Activated CD4-positive, alpha-beta memory T cell treated with anti-CD3 and anti-CD28 coated beads, Interleukin-2, amount 10 ng/mL, durations not matched to agents 7 days and 5 days (primary cell): Measurements from ENCODE around the gene HCK. TPM values are rescaled to one million over a fixed set of nuclear protein-coding genes. Genes with fewer than 3 reads are reported as not detected.
A peak's percentile ranks its signal among the peaks of the same experiment; 100 is the strongest.
"Not testable (repeated sequence)": the region's sequence is repeated elsewhere in the genome, so short reads cannot be mapped to it uniquely, and the experiment has no call there.

Source experiments
- CTCF ChIA-PET: fragments of 350-600 bp; sonication (Branson Sonifier 250); formaldehyde crosslinking; loops from one replicate; lab custom pipeline; 2021; ENCODE audit warnings: antibody characterized with exemption, inconsistent platforms; lab: Charles Lee
- POLR2A ChIA-PET: fragments of 350-600 bp; sonication (Branson Sonifier 250); formaldehyde crosslinking; loops from one replicate; lab custom pipeline; 2021; ENCODE audit warnings: antibody characterized with exemption; lab: Charles Lee
- DNase-seq: peaks from one replicate; pipeline ENCODE4 v3.0.0-alpha.2; 2020
- H3K27ac Mint-ChIP-seq: one replicate; pipeline ENCODE4 v1.8.0; 2021; ENCODE audit warnings: mild to moderate bottlenecking, mixed read lengths
- H3K27me3 Mint-ChIP-seq: one replicate; pipeline ENCODE4 v1.8.0; 2021; ENCODE audit warnings: mixed read lengths
- H3K36me3 Mint-ChIP-seq: one replicate; pipeline ENCODE4 v1.8.0; 2021; ENCODE audit warnings: low read depth, mixed read lengths
- H3K4me1 Mint-ChIP-seq: one replicate; pipeline ENCODE4 v1.8.0; 2021; ENCODE audit warnings: mixed read lengths
- H3K4me3 Mint-ChIP-seq: one replicate; pipeline ENCODE4 v1.8.0; 2021; ENCODE audit warnings: mild to moderate bottlenecking, mixed read lengths
- H3K9me3 Mint-ChIP-seq: one replicate; pipeline ENCODE4 v1.8.0; 2021; ENCODE audit warnings: mixed read lengths
- total RNA-seq, 2 experiments: library from RNA; stranded (reverse); gene quantifications; one replicate each; pipeline ENCODE4 v1.2.3, GENCODE V29; 2021

HCK gene
- total RNA-seq, 2 experiments from 2014 or later, result 0.10 to 0.35 TPM

DNA sequence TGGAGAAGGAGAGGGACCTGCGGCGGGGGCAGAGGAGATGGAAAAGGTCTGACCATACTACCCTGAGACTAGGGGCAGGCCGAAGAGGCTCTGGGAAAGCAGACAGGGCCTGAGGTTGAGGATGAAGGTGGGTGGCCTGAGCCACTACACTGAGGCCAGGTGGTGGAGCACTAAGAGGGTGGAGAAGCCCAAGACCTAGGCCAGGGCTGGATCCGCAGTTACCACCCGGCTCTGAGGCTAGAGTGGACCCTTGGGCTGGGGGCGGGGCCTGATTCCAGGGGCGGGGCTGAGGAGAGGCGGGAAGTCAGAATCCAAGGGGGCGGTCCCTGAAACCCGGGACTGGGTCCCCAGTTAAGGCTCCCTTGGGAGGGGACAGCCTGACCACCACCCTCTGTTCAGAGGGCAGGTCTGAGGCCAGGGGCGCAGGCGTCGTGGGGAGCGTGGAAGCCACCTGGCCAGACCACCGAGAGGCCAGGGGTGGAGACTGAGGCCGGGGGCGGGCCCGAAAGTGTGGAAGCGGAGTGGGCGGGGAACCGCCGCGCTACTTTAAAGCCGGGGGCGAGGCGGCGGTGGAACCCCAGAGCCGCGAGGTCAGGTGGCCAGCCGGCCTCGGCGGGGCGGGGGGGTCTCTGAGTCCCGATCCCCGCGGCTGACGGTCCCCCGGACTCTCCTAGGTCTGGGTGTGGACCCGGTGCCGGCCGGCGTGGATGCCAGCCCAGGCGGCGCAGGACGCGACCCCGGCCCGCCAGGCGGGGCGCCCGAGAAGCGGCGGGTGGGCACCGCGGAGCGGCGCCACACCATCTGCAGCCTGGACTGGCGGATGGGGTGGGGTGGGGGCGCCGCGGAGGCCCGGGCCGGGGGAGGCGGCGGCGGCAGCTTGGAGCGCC is 33.5 kb upstream of the HCK start:
- H3K4me1 Mint-ChIP-seq, result peaks cover 23% of the 10 kb centered on the region
- DNase-seq, result peak; percentile 50
- H3K36me3 Mint-ChIP-seq, result no peaks in the 10 kb centered on the region
- POLR2A ChIA-PET, result no interaction called here
- no peaks in the 10 kb centered on the region for H3K9me3 Mint-ChIP-seq
- CTCF ChIA-PET, result interaction anchor here (1.4 to 2.8 kb wide), 3 partner anchors 13 to 66 kb away, joined by 3 to 24 read pairs (median 5); partner anchors contain the start of gene PDRG1
- peak overlapping the region; percentile 68 for H3K4me3 Mint-ChIP-seq
- peaks cover 70% of the 10 kb centered on the region for H3K27me3 Mint-ChIP-seq
- H3K27ac Mint-ChIP-seq, result no peak overlapping the region

DNA sequence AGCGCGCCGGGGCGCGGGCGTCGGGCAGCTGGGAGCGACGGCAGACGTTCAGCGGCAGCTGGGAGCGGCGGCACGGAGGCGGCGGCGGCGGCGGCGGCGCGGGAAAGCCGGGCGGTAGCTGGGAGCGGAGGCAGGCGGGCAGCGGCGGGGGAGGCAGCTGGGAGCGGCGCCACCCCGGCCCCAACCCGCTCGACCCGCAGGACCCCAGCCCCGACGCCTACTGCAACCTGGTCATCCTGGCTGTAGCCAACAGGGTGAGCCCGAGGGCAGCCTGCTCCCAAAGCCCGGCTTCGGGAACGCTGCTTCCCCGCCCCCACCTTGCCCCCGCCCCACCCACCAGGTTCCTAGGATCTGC is 32.9 kb upstream of the HCK start:
- ChIA-PET CTCF (interaction anchor here (1.6 to 2.8 kb wide), 2 partner anchors 12 to 173 kb away, joined by 3 to 24 read pairs; no protein-coding TSS in a partner anchor), POLR2A (no interaction called here)
- no peaks in the 10 kb centered on the region for H3K9me3 Mint-ChIP-seq
- DNase-seq, result no peak
- H3K36me3 Mint-ChIP-seq, result no peaks in the 10 kb centered on the region
- H3K27ac Mint-ChIP-seq, result no peak overlapping the region
- H3K27me3 Mint-ChIP-seq, result peaks cover 74% of the 10 kb centered on the region
- H3K4me3 Mint-ChIP-seq, result peak overlapping the region; percentile 66
- peaks cover 23% of the 10 kb centered on the region for H3K4me1 Mint-ChIP-seq

DNA sequence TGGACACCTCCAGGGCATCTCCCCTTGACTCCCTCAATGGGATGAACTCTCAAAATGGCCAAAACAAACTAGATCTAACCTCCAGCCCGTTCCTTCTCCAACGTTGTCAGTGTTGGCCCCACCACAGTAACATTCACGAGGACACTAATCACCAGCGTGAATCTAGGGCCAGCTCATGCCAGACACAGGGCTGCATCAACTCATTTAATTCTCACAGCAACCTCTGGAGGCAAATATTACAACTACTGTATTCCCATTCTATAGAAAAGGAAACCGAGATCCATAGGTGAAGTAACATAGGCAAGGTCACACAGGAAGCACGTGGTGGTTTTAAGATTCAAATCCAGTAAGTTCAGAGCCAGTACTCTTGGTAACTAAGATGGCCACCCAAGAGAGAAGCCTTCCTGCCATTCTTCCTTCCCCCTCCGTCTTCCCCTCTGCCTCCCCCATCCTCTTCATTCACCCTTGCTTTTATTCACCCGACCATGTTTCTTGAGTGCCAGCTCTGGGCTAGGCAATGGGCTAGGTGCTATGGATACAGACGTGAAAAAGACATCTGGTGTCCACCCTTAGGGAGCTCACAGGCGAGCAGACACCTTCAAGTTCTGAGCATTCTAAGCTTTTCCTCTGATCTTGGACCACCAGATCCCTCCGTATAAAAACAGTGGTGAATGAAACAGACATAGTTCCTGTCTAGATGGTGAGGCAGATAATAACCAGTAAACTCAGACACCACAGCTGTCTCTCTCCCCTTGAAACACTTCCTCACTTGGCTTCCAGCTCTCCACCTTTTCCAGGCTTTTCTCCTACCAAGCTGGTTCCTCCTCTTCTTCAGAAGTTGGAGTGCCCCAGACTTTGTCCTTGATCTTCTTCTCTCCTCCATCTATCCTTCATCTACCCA is 32.2 kb upstream of the HCK start:
- H3K36me3 Mint-ChIP-seq, result no peaks in the 10 kb centered on the region
- peaks cover 72% of the 10 kb centered on the region for H3K27me3 Mint-ChIP-seq
- POLR2A ChIA-PET, result no interaction called here
- H3K4me3 Mint-ChIP-seq, result peak overlapping the region; percentile 66
- CTCF ChIA-PET, result interaction anchor here (1.2 to 2.8 kb wide), 5 partner anchors 12 to 173 kb away, joined by 3 to 24 read pairs (median 3); partner anchors contain the start of gene PDRG1
- peaks cover 23% of the 10 kb centered on the region for H3K4me1 Mint-ChIP-seq
- H3K27ac Mint-ChIP-seq, result no peak overlapping the region
- DNase-seq, result no peak
- no peaks in the 10 kb centered on the region for H3K9me3 Mint-ChIP-seq

DNA sequence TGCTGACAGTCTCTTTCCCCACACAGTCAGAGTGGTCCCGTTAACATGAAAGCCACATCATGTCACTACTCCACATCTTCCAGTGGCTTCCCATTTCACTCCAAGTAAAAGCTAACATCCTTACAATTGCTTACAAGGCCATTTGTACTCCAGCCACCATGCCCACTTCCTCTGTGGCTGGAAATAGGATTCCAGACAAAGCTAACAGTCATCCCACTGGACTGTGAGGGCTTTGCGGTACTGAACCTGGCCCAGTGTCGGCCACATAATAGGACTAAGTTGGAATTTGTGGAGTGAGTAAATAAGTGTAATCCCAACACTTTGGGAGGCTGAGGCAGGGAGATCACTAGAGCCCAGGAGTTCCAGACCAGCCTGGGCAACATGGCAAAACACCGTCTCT is 31.0 kb upstream of the HCK start:
- peaks cover 23% of the 10 kb centered on the region for H3K4me1 Mint-ChIP-seq
- no peak for DNase-seq
- H3K36me3 Mint-ChIP-seq, result no peaks in the 10 kb centered on the region
- ChIA-PET CTCF (interaction anchor here (1.4 to 2.8 kb wide), 2 partner anchors 10 to 14 kb away, joined by 3 to 24 read pairs; no protein-coding TSS in a partner anchor), POLR2A (no interaction called here)
- H3K27ac Mint-ChIP-seq, result no peak overlapping the region
- no peak overlapping the region for H3K4me3 Mint-ChIP-seq
- no peaks in the 10 kb centered on the region for H3K9me3 Mint-ChIP-seq
- H3K27me3 Mint-ChIP-seq, result peaks cover 65% of the 10 kb centered on the region

DNA sequence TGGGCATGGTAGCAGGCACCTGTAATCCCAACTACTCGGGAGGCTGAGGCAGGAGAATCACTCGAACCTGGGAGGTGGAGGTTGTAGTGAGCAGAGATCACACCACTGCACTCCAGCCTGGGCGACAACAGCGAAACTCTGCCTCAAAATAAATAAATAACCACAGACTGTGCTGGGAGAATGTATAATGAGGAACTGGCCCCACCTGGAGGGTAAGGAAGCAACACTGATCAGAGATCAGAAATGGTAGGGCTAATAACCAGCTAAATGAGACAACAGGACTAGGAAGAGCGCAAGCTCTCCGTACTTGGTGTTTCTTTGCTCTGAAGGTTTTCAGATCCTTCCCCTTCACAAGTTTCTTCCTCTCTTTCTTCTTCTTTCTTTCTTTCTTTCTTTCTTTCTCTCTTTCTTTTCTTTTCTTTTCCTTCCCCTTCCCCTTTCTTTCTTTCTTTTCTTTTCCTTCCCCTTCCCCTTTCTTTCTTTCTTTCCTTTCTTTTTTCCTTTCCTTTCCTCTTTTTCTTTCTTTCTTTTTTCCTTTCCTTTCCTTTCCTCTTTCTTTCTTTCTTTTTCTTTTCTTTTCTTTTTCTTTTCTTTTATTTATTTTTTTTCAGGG is 27.3 kb upstream of the HCK start:
- no peak overlapping the region for H3K4me3 Mint-ChIP-seq
- H3K27me3 Mint-ChIP-seq, result peaks cover 48% of the 10 kb centered on the region
- peaks cover 8% of the 10 kb centered on the region for H3K4me1 Mint-ChIP-seq
- H3K9me3 Mint-ChIP-seq, result no peaks in the 10 kb centered on the region
- no peak for DNase-seq
- ChIA-PET CTCF (no interaction called here), POLR2A (no interaction called here)
- no peak overlapping the region for H3K27ac Mint-ChIP-seq
- no peaks in the 10 kb centered on the region for H3K36me3 Mint-ChIP-seq

DNA sequence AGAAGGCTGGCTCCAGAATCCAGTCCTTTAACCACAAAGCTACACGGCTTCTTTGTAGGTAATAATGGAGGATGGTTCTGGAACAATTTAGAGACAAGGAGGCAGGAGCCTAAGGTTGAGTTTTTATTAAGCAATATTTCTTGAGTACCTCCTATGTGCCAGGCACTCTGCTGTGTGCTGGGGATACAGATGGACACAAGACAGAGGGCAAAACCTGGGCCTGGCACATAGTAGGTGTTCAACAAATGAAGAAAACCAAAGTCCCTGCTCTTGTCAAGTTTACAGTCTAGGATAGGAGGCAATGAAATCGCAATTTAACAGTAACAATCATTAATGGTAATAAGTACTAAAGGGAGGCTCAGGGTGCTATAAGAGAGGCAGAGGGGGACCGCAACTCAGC is 24.4 kb upstream of the HCK start:
- DNase-seq, result no peak
- Mint-ChIP-seq H3K27me3 (peaks cover 31% of the 10 kb centered on the region), H3K4me1 (no peaks in the 10 kb centered on the region), H3K27ac (no peak overlapping the region), H3K9me3 (no peaks in the 10 kb centered on the region), H3K4me3 (no peak overlapping the region), H3K36me3 (no peaks in the 10 kb centered on the region)
- ChIA-PET CTCF (no interaction called here), POLR2A (interaction anchor here (0.7 kb wide), 1 partner anchor 15 kb away, joined by 3 read pairs; no protein-coding TSS in a partner anchor)

DNA sequence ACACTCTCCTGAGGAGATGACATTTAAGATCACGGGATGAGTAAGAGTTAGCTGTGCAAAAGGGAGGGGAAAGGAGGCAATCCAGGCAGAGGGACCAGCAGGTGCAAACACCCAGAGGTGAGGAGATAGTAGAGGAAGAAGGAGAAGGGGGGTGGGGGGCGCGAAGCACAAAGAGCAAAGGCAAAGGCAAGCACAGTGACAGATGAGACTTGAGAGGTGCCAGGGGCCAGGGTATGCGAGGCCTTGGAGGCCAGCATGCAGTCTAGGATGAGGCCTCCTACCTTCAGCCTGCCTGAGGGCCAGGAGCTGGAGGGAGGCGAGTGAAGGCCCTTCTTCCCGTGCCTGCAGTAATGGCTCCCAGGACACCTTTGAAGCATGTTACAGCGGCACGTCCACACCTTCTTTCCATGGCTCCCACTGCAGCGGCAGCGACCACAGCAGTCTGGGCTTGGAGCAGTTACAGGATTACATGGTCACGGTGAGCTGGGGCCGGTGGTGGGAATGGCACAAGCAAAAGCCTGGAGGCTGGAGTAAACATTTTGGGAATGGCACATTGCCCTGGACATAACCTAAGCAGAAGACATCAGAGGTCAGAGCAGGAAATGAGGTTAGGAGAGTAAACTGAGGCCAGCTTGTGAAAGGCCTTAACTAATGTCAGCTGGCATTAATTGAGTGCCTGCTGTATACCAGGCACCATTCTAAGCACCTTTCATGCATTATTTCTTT is 23.2 kb upstream of the HCK start:
- POLR2A ChIA-PET, result no interaction called here
- H3K27ac Mint-ChIP-seq, result no peak overlapping the region
- H3K36me3 Mint-ChIP-seq, result no peaks in the 10 kb centered on the region
- CTCF ChIA-PET, result interaction anchor here (0.5 to 3.8 kb wide), 5 partner anchors 17 to 241 kb away, joined by 4 to 28 read pairs (median 5); no protein-coding TSS in a partner anchor
- DNase-seq, result no peak
- no peaks in the 10 kb centered on the region for H3K4me1 Mint-ChIP-seq
- peaks cover 33% of the 10 kb centered on the region for H3K27me3 Mint-ChIP-seq
- no peaks in the 10 kb centered on the region for H3K9me3 Mint-ChIP-seq
- H3K4me3 Mint-ChIP-seq, result no peak overlapping the region

DNA sequence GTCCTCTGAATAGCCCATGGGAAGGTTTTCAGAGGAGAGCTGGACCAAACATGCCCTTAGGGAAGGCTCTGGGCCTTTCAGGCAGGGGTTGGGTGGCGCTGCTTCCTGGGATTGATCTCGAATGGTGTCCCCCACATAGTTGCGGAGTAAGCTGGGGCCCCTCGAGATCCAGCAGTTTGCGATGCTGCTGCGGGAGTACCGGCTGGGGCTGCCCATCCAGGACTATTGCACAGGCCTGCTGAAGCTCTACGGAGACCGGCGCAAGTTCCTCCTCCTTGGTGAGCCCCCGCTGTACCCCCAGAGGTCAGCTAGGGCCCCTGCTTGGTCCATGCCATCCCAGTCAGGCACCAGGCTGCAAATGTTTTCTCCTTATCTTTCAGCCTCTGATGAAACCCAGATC is 22.5 kb upstream of the HCK start:
- DNase-seq, result no peak
- POLR2A ChIA-PET, result no interaction called here
- no peak overlapping the region for H3K4me3 Mint-ChIP-seq
- H3K27ac Mint-ChIP-seq, result no peak overlapping the region
- H3K4me1 Mint-ChIP-seq, result no peaks in the 10 kb centered on the region
- H3K36me3 Mint-ChIP-seq, result no peaks in the 10 kb centered on the region
- H3K27me3 Mint-ChIP-seq, result peaks cover 33% of the 10 kb centered on the region
- CTCF ChIA-PET, result interaction anchor here (0.5 to 3.8 kb wide), 8 partner anchors 9 to 241 kb away, joined by 3 to 28 read pairs (median 4); partner anchors contain the start of gene PDRG1
- H3K9me3 Mint-ChIP-seq, result no peaks in the 10 kb centered on the region

DNA sequence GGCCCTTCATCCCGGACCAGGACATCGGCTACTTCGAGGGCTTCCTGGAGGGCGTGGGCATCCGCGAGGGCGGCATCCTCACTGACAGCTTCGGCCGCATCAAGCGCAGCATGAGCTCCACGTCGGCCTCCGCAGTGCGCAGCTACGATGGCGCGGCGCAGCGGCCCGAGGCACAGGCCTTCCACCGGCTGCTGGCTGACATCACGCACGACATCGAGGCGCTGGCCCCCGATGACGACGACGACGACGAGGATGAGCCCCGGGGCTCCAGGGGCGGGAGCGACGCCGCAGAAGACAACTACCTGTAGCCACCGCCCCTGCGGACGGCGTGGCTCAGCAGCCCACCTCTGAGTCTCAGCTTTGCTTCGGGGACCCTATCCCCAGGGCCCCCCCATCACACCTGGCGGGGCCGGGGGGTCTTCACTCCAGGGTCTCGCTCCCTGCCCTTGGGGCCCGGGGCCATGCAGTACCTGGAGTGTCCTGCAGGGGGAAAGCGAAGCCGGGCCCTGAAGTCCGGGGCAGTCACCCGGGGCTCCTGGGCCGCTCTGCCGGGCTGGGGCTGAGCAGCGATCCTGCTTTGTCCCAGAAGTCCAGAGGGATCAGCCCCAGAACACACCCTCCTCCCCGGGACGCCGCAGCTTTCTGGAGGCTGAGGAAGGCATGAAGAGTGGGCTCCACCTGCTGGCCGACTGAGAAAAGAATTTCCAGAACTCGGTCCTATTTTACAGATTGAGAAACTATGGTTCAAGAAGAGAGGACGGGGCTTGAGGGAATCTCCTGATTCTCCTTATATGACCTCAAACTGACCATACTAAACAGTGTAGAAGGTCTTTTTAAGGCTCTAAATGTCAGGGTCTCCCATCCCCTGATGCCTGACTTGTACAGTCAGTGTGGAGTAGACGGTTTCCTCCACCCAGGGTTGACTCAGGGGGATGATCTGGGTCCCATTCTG is 20.8 kb upstream of the HCK start:
- Mint-ChIP-seq H3K4me3 (no peak overlapping the region), H3K27ac (no peak overlapping the region), H3K4me1 (no peaks in the 10 kb centered on the region), H3K36me3 (no peaks in the 10 kb centered on the region), H3K27me3 (peaks cover 40% of the 10 kb centered on the region), H3K9me3 (no peaks in the 10 kb centered on the region)
- CTCF ChIA-PET, result interaction anchor here (0.9 to 3.8 kb wide), 17 partner anchors 9 to 209 kb away, joined by 3 to 28 read pairs (median 4); partner anchors contain the start of gene PDRG1
- POLR2A ChIA-PET, result interaction anchor here (1.0 to 1.2 kb wide), 2 partner anchors 79 to 171 kb away, joined by 3 read pairs; partner anchors contain the start of gene PDRG1
- peak; percentile 58 for DNase-seq

DNA sequence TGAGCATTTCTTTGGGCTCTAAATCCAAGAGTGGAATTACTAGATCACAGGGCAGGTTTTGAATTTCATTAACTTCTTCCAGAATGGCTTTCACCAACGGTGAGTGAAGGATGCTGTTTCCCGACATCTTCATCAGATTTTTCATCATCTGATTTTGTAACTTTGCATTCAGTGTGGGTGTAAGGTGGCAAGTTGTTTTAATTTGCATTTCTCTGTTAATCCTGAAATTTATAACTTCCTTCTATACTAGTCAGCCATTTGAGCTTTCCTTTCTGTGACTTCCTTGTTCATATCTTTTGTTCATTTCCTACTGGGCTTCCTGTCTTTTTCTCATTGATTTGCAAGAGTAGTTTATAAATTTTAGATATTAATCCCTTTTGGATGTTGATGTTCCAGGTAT is 18.7 kb upstream of the HCK start:
- Mint-ChIP-seq H3K36me3 (no peaks in the 10 kb centered on the region), H3K4me3 (no peak overlapping the region), H3K9me3 (no peaks in the 10 kb centered on the region), H3K4me1 (no peaks in the 10 kb centered on the region), H3K27me3 (peaks cover 48% of the 10 kb centered on the region), H3K27ac (no peak overlapping the region)
- POLR2A ChIA-PET, result no interaction called here
- DNase-seq, result no peak
- CTCF ChIA-PET, result interaction anchor here (3.5 kb wide), 1 partner anchor 13 kb away, joined by 24 read pairs; no protein-coding TSS in a partner anchor

DNA sequence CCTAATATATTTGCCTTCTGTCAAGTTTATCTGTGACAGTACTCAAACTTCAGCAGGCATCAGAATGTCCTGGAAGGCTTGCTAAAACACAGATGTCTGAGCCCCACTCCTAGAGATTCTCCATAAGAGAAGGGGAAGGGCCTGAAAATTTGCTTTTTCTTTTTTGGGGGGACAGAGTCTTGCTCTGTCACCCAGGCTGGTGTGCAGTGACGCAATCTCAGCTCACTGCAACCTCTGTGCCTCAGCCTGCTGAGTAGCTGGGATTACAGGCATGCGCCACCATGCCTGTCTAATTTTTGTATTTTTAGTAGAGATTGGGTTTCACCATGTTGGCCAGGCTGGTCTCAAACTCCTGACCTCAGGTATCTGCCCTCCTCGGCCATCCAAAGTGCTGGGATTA is 18.3 kb upstream of the HCK start:
- H3K27ac Mint-ChIP-seq, H3K36me3 Mint-ChIP-seq, H3K4me1 Mint-ChIP-seq, DNase-seq, POLR2A ChIA-PET, H3K9me3 Mint-ChIP-seq, CTCF ChIA-PET, H3K4me3 Mint-ChIP-seq: not testable (repeated sequence)
- peaks cover 46% of the 10 kb centered on the region for H3K27me3 Mint-ChIP-seq
